Activated T-helper 1 cell treated with Interleukin-2 at 50 U/mL for 16 hours (primary cell): ENCODE data around the gene DHDH.
"Not testable (repeated sequence)": the region's sequence is repeated elsewhere in the genome, so short reads cannot be mapped to it uniquely, and the experiment has no call there.

ENCODE experiments used
- DNase-seq: peaks from one replicate; pipeline ENCODE4 v3.0.0-alpha.2; 2020; ENCODE audit warnings: low read depth

Gene DHDH

GRCh38 chr19:48918071-48918470 lies 15.4 kb upstream of the DHDH start:
- DNase-seq = no peak

- DNase-seq = no peak
Measured at GRCh38 chr19:48918801-48919247, 14.7 kb upstream of the DHDH start.

GRCh38 chr19:48919271-48919670 lies 14.2 kb upstream of the DHDH start:
- not testable (repeated sequence) for DNase-seq

GRCh38 chr19:48920949-48921348 lies 12.6 kb upstream of the DHDH start:
- no peak for DNase-seq

GRCh38 chr19:48921721-48922500 lies 11.6 kb upstream of the DHDH start:
- no peak for DNase-seq

- no peak for DNase-seq
Measured at GRCh38 chr19:48922548-48923490, 10.7 kb upstream of the DHDH start.

- no peak for DNase-seq
Measured at GRCh38 chr19:48925240-48925843, 8.2 kb upstream of the DHDH start.

GRCh38 chr19:48925890-48926289 lies 7.6 kb upstream of the DHDH start:
- not testable (repeated sequence) for DNase-seq

- no peak for DNase-seq
Measured at GRCh38 chr19:48926909-48927308, 6.6 kb upstream of the DHDH start.

GRCh38 chr19:48927692-48928091 lies 5.8 kb upstream of the DHDH start:
- not testable (repeated sequence) for DNase-seq

GRCh38 chr19:48928164-48929025 lies 5.1 kb upstream of the DHDH start:
- no peak for DNase-seq

GRCh38 chr19:48934837-48935236 lies 1.3 kb downstream of the DHDH start:
- no peak for DNase-seq

GRCh38 chr19:48935864-48936263 lies 2.4 kb downstream of the DHDH start:
- DNase-seq = no peak

GRCh38 chr19:48938256-48938655 lies 4.8 kb downstream of the DHDH start:
- DNase-seq = no peak

GRCh38 chr19:48940902-48941301 lies 7.4 kb downstream of the DHDH start:
- DNase-seq = no peak

GRCh38 chr19:48943081-48943480 lies 9.6 kb downstream of the DHDH start:
- no peak for DNase-seq

- DNase-seq = no peak
Measured at GRCh38 chr19:48945415-48945814, 11.9 kb downstream of the DHDH start.

- DNase-seq = no peak
Measured at GRCh38 chr19:48945817-48946216, 12.3 kb downstream of the DHDH start.

GRCh38 chr19:48946463-48947257 lies 13.2 kb downstream of the DHDH start:
- no peak for DNase-seq

- DNase-seq = no peak
Measured at GRCh38 chr19:48947258-48947542, 13.7 kb downstream of the DHDH start.

GRCh38 chr19:48950159-48950558 lies 16.7 kb downstream of the DHDH start:
- DNase-seq = no peak
